ENCODE measurements around the gene RHEB.

Gene RHEB

GRCh38 chr7:151489498-151489897 lies 30.2 kb downstream of the RHEB start:
- no peak for DNase-seq (ENCODE audit: extremely low read depth, low read depth)
- no peak for TF ChIP-seq CTCF (IDR thresholded peaks at IDR 0.05; ENCODE audit: low read depth, low read length, missing control alignments)

GRCh38 chr7:151488096-151488495 lies 31.6 kb downstream of the RHEB start:
- TF ChIP-seq CTCF (IDR thresholded peaks at IDR 0.05; ENCODE audit: low read depth, low read length, missing control alignments), result no peak
- no peak for DNase-seq (ENCODE audit: extremely low read depth, low read depth)
- no peak overlapping the region for H3K4me3 ChIP-seq (replicated peaks; ENCODE audit: low read depth, low read length)

More at GRCh38 chr7:151489498-151489897, 30.2 kb downstream of the RHEB start:
- H3K4me3 ChIP-seq (replicated peaks; ENCODE audit: low read depth, low read length), result no peak overlapping the region

GRCh38 chr7:151487228-151487627 lies 32.5 kb downstream of the RHEB start:
- no peak overlapping the region for H3K4me3 ChIP-seq (replicated peaks; ENCODE audit: low read depth, low read length)
- no peak for TF ChIP-seq CTCF (IDR thresholded peaks at IDR 0.05; ENCODE audit: low read depth, low read length, missing control alignments)
- DNase-seq (ENCODE audit: extremely low read depth, low read depth), result no peak

- no peak for TF ChIP-seq CTCF (IDR thresholded peaks at IDR 0.05; ENCODE audit: low read depth, low read length, missing control alignments)
- H3K4me3 ChIP-seq (replicated peaks; ENCODE audit: low read depth, low read length), result no peak overlapping the region
- DNase-seq (ENCODE audit: extremely low read depth, low read depth), result no peak
Measured at GRCh38 chr7:151486074-151486473, 33.6 kb downstream of the RHEB start.

- no peak for TF ChIP-seq CTCF (IDR thresholded peaks at IDR 0.05; ENCODE audit: low read depth, low read length, missing control alignments)
- H3K4me3 ChIP-seq (replicated peaks; ENCODE audit: low read depth, low read length), result no peak overlapping the region
- no peak for DNase-seq (ENCODE audit: extremely low read depth, low read depth)
Measured at GRCh38 chr7:151484971-151485707, 34.6 kb downstream of the RHEB start.

GRCh38 chr7:151483711-151483983 lies 36.0 kb downstream of the RHEB start:
- no peak for DNase-seq (ENCODE audit: extremely low read depth, low read depth)
- TF ChIP-seq CTCF (IDR thresholded peaks at IDR 0.05; ENCODE audit: low read depth, low read length, missing control alignments), result no peak
- H3K4me3 ChIP-seq (replicated peaks; ENCODE audit: low read depth, low read length), result no peak overlapping the region
